GM19099 (cell line): Measurements from ENCODE around the gene RPS25.

ENCODE experiments used
- POLR2A ChIP-seq: IDR thresholded peaks from 3 replicates; pipeline ENCODE4 v1.6.1; 2011; ENCODE audit warnings: low read depth; ENCODE audit not compliant: insufficient read length; ENCODE audit errors: extremely low read depth

The RPS25 gene

DNA sequence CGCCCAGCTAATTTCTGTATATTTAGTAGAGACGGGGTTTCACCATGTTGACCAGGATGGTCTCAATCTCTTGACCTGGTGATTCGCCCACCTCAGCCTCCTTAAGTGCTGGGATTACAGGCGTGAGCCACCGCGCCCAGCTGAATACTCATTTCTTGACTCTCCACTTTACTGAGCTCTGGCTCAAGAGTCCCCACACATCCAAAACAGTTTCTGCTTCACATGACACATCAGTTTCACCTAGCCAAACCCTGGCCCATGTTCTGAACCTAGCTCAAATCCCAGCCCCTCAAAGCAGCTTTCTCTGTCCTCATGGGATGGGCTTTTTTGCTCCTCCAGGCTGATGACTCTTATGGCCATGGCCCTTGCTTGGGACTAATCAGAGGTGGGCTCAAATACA lies 29.1 kb upstream of the RPS25 start:
- TF ChIP-seq POLR2A: no peak

DNA sequence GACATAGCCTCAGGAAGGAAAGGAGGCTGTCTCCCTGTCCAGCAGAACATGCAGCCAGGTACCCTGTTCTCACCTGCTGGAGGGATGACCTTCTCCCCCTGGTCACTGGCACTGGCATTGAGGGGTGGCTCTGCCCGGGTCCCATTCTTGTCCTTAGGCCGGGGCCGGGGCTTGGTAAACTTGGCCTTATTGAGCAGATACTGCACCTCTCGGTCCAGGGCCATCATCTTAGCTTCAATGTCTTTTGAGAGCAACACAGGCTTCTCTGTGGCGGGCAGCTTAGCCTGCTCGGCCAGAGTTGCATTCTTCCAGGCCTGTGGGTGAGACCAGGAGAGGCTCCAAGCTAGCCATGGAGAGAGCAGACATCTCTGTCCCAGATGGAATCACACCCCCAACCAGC lies 28.3 kb upstream of the RPS25 start:
- TF ChIP-seq POLR2A: no peak

GRCh38 chr11:119044708-119045107 lies 26.6 kb upstream of the RPS25 start:
- TF ChIP-seq POLR2A: no peak

GRCh38 chr11:119042927-119043326 lies 24.8 kb upstream of the RPS25 start:
- no peak for TF ChIP-seq POLR2A

GRCh38 chr11:119041821-119042514 lies 23.8 kb upstream of the RPS25 start:
- no peak for TF ChIP-seq POLR2A

DNA sequence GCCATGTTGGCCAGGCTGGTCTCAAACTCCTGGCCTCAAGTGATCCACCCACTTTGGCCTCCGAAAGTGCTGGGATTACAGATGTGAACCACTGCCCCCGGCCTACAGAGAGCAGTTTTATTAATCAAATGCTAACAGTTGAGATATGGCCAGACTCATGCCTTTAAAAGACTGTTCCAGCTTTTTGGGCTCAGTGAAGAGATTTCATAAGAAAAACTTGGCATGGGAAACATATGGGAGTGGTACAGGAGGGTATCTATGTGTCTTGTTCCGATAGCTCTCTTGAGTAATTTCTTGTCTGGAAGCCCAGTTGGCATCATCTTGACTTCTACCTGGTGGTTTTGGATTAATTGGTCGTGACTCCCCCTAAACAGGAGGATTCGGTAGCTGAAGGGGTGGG lies 20.7 kb upstream of the RPS25 start:
- TF ChIP-seq POLR2A: no peak

GRCh38 chr11:119034813-119035212 lies 16.7 kb upstream of the RPS25 start:
- TF ChIP-seq POLR2A: no peak

GRCh38 chr11:119031912-119032280 lies 13.8 kb upstream of the RPS25 start:
- no peak for TF ChIP-seq POLR2A

- TF ChIP-seq POLR2A: peak; percentile 71
Measured at GRCh38 chr11:119030329-119031047, 12.3 kb upstream of the RPS25 start, which contains the start of gene SLC37A4. Gene SLC37A4, minus strand, starts transcription at chr11:119030877.

- TF ChIP-seq POLR2A: no peak
Measured at GRCh38 chr11:119030029-119030328, 11.8 kb upstream of the RPS25 start.

DNA sequence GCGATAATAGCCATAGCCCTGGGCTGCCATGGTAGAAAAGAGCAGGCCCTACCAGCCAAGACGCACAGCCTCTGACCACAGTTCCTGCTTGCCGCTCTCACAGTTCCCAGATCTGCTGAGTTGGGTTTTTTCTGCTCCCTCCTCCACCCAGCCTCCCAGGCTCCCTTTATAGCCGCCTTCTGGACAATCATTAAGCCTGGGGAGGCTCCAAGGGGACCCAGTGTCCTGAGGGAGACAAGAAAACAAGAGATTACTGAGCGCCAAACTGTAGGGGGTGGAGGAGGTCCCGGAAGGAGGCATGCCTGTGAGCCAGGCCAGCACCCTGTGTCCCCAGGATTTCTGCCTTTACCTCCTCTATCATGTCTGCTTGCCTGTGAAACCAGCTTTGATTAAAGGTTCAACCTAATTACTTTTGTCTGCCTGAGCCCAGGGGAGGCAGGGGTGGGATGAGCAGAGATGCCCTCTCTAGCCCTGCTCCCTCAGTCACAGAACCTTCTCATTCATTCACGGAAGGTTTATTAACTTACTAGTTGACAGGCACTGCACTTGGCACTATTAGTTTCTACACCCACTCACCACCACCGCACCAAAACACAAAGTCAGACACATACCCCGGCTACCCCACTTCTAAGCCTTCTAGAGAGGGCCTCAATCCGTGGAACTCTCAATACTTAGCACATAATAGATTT lies 11.3 kb upstream of the RPS25 start:
- TF ChIP-seq POLR2A: no peak

- no peak for TF ChIP-seq POLR2A
Measured at GRCh38 chr11:119029069-119029339, 10.9 kb upstream of the RPS25 start.

- no peak for TF ChIP-seq POLR2A
Measured at GRCh38 chr11:119028346-119029068, 10.4 kb upstream of the RPS25 start.

DNA sequence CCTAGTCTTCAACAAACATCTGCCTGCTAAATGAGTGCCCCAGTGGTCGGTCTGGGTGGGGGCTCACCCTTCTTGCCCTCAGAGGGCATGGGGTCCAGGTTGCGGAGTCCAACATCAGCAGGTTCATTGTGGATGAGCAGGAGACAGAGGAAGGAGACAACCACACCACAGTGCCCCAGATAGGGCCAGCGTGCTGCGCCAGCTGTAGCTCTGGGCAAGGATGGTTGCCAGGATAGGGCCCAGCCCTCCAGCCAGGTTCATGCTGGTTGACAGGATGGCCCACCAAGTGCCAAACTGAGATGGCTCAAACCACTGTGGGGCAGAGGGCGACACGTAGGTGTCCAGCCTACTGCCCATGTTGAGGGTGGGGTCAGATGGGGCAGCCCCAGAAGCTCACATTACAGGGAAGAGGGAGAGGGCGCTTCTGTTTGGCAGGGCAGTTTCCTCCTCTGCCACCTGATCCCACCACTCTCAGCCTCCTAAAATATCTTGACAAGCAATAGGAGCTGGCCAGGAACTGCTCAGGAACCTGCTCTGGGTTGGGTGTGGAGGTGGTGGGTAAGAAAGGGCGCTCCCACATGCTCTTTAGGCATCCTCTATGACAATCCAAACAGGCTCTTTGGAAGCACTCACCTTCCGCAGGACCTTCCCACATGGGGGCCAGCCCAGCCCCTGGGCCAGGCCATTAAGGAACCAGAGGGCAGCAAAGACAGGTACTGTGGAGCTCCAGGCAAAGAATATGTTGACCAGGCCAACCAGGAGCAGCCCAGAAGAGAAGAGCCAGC lies 9.6 kb upstream of the RPS25 start:
- no peak for TF ChIP-seq POLR2A

GRCh38 chr11:119026970-119027369 lies 8.8 kb upstream of the RPS25 start:
- TF ChIP-seq POLR2A: no peak
